ENCODE measurements around the gene SLC13A3.

DNA sequence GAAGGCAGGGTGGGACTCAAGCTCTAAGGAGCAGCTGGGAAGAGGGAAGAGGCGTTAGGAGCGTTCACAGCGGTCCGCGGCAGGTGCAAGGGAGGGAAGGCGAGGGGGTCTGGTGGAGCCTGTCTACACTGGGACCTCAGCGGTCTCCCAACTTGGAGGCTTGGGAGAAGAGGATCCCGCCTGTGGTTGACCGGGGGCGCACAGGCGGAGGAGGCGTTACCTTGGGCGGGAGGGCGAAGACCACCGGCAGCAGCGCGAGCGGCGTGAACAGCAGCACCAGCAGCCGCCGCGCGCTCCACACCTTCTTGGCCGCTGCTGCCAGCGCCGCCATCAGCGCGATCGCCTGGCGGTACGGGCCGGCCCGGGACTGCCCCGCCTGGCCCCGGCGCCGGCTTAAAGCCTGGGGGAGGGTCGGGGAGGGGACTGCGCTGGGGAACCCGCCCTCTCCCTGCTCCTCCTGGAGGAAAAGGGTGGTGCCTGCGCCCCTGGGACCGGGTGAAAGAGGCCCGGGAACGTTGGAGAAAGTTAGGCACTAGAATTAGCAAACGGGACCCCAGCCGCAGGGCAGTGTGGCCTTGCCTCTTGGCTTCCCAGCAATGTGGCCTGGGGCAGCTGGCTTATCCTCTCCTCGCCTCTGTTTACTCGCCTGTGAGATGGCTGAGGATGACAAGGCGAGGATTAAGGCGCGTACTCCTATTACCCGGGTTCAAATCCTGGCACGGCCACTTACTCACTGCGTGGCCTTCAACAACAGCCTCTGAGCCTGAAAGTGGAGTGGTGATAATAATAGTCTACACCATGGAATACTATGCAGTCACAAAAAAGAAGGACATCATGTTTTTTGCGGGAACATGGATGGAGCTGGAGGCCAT, at the start of gene SLC13A3:
- TF ChIP-seq, protein P1, sequence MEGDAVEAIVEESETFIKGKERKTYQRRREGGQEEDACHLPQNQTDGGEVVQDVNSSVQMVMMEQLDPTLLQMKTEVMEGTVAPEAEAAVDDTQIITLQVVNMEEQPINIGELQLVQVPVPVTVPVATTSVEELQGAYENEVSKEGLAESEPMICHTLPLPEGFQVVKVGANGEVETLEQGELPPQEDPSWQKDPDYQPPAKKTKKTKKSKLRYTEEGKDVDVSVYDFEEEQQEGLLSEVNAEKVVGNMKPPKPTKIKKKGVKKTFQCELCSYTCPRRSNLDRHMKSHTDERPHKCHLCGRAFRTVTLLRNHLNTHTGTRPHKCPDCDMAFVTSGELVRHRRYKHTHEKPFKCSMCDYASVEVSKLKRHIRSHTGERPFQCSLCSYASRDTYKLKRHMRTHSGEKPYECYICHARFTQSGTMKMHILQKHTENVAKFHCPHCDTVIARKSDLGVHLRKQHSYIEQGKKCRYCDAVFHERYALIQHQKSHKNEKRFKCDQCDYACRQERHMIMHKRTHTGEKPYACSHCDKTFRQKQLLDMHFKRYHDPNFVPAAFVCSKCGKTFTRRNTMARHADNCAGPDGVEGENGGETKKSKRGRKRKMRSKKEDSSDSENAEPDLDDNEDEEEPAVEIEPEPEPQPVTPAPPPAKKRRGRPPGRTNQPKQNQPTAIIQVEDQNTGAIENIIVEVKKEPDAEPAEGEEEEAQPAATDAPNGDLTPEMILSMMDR (conservative IDR thresholded peaks at IDR 0.05) = no peak
- TF ChIP-seq EZH2 (IDR thresholded peaks at IDR 0.05; ENCODE audit: low read depth) = no peak

Measured in PC-9 (cell line).